KMS-11 (cell line): ENCODE data around the gene CCT4.
A peak's percentile ranks its signal among the peaks of the same experiment; 100 is the strongest.
"Not testable (repeated sequence)": the region's sequence is repeated elsewhere in the genome, so short reads cannot be mapped to it uniquely, and the experiment has no call there.

ENCODE experiments used
- H2AFZ ChIP-seq: fragments of 200-600 bp; sonication (generic); 2 replicates; pipeline ENCODE4 v1.6.1; 2016; ENCODE audit warnings: antibody characterized with exemption, mixed run types, low read depth
- H3K27ac ChIP-seq: fragments of 200-600 bp; sonication (generic); 2 replicates; pipeline ENCODE4 v1.6.1; 2016; ENCODE audit warnings: mild to moderate bottlenecking, mixed run types
- H3K27me3 ChIP-seq: fragments of 200-600 bp; sonication (generic); 2 replicates; pipeline ENCODE4 v1.6.1; 2017; ENCODE audit warnings: mild to moderate bottlenecking, low read depth, mixed run types, moderate library complexity; ENCODE audit not compliant: insufficient read depth
- H3K36me3 ChIP-seq: fragments of 200-600 bp; sonication (generic); 2 replicates; pipeline ENCODE4 v1.6.1; 2017; ENCODE audit warnings: mild to moderate bottlenecking, mixed run types; ENCODE audit not compliant: insufficient read depth
- H3K4me1 ChIP-seq: fragments of 200-600 bp; sonication (generic); 2 replicates; pipeline ENCODE4 v1.6.1; 2016; ENCODE audit warnings: mild to moderate bottlenecking, low read depth, mixed run types; ENCODE audit not compliant: poor library complexity, severe bottlenecking
- H3K4me2 ChIP-seq: fragments of 200-600 bp; sonication (generic); 2 replicates; pipeline ENCODE4 v1.7.0; 2016; ENCODE audit warnings: mild to moderate bottlenecking, mixed run types
- H3K4me3 ChIP-seq: fragments of 200-600 bp; sonication (generic); IDR thresholded peaks from 2 replicates; pipeline ENCODE4 v1.6.1; 2017; ENCODE audit warnings: low read depth, low read length, mixed read lengths; ENCODE audit not compliant: insufficient read depth
- H3K79me2 ChIP-seq: fragments of 200-600 bp; sonication (generic); 2 replicates; pipeline ENCODE4 v1.6.1; 2016; ENCODE audit warnings: low read depth, mixed run types; ENCODE audit not compliant: insufficient read depth
- H3K9ac ChIP-seq: fragments of 200-600 bp; sonication (generic); 2 replicates; pipeline ENCODE4 v1.6.1; 2016; ENCODE audit warnings: mild to moderate bottlenecking, mixed run types
- H4K20me1 ChIP-seq: fragments of 200-600 bp; sonication (generic); 2 replicates; pipeline ENCODE4 v1.6.1; 2016; ENCODE audit warnings: mild to moderate bottlenecking, mixed run types; ENCODE audit not compliant: insufficient read depth
- CTCF ChIP-seq: fragments of 200-600 bp; sonication (generic); conservative IDR thresholded peaks from 2 replicates; pipeline ENCODE4 v1.6.1; 2017; ENCODE audit warnings: low read depth, mild to moderate bottlenecking, antibody characterized with exemption, low read length, moderate library complexity, mixed read lengths

CCT4 gene

GRCh38 chr2:61855318-61855613 lies 33.2 kb downstream of the CCT4 start:
- H3K4me2 ChIP-seq = peak overlapping the region; percentile 83; the same call in 1 of the 2 replicates
- TF ChIP-seq CTCF = no peak
- H3K4me1 ChIP-seq = peaks cover 5% of the 10 kb centered on the region
- peak overlapping the region; percentile 96 for H2AFZ ChIP-seq
- no peak overlapping the region for H3K4me3 ChIP-seq
- H3K9ac ChIP-seq = peak overlapping the region; percentile 58; the same call in 1 of the 2 replicates
- no peaks in the 10 kb centered on the region for H3K79me2 ChIP-seq
- H3K36me3 ChIP-seq = no peaks in the 10 kb centered on the region
- H3K27ac ChIP-seq = no peak overlapping the region; the same call in 1 of the 2 replicates
- H3K27me3 ChIP-seq = no peaks in the 10 kb centered on the region
- H4K20me1 ChIP-seq = no peaks in the 10 kb centered on the region

DNA sequence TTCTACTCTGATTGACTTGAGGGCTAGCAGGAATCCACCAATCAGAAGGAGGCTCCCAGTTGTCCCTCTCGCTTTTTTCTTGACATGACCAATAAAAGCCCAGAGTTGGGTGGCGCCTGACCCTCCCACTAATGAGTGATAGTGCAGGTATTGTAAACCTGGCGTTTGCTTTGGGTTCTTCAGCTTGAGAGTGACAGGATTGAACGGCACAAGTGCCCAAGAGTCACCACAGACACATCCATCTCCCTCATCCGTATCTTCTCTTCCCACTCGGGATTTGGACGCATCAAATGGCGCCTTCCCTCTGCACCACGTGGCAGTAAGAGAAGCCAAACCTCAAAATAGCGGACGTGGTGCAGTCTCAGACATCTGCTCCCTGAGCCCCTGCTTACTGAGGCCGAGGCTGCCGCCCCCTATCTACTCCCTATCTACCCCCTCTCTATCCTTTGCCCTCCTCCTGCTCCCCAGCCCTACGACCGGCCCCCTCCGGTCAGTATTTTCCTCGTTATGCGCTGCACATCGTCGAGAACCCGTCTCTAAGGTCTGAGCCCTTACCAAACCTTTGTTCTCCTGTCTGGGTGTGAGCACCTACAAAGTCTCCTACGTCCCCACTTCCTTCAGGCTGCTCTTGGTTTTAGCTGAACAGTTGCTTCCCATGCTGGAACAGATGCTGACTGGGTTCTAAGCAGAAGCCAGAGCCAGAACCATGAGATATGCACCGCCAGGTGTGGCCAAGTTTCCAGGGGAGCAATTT lies 33.7 kb downstream of the CCT4 start:
- Histone ChIP-seq H3K79me2 (no peaks in the 10 kb centered on the region), H3K36me3 (no peaks in the 10 kb centered on the region), H3K27me3 (no peaks in the 10 kb centered on the region), H4K20me1 (no peaks in the 10 kb centered on the region), H3K9ac (peak overlapping the region; percentile 58; the same call in 1 of the 2 replicates), H2AFZ (peak overlapping the region; percentile 96), H3K4me2 (peak overlapping the region; percentile 83), H3K27ac (peak overlapping the region; percentile 57), H3K4me1 (peaks cover 5% of the 10 kb centered on the region), H3K4me3 (peak overlapping the region; percentile 81)
- TF ChIP-seq CTCF = no peak

GRCh38 chr2:61853847-61854563 lies 34.5 kb downstream of the CCT4 start, which contains the start of gene FAM161A:
Gene FAM161A, minus strand, starts transcription at chr2:61854060. Its CDS starts 19 bp downstream, at chr2:61854041.
- H3K36me3 ChIP-seq = no peaks in the 10 kb centered on the region
- H3K27ac ChIP-seq = peak within 1 kb of the TSS; percentile 57
- no peaks in the 10 kb centered on the region for H4K20me1 ChIP-seq
- H3K27me3 ChIP-seq = no peaks in the 10 kb centered on the region
- H3K9ac ChIP-seq = peak within 1 kb of the TSS; percentile 58; the same call in 1 of the 2 replicates
- H3K4me2 ChIP-seq = peak within 1 kb of the TSS; percentile 83
- TF ChIP-seq CTCF = no peak
- H3K4me3 ChIP-seq = peak within 1 kb of the TSS; percentile 81
- no peaks in the 10 kb centered on the region for H3K79me2 ChIP-seq
- H2AFZ ChIP-seq = peak within 1 kb of the TSS; percentile 96
- H3K4me1 ChIP-seq = peaks cover 5% of the 10 kb centered on the region

DNA sequence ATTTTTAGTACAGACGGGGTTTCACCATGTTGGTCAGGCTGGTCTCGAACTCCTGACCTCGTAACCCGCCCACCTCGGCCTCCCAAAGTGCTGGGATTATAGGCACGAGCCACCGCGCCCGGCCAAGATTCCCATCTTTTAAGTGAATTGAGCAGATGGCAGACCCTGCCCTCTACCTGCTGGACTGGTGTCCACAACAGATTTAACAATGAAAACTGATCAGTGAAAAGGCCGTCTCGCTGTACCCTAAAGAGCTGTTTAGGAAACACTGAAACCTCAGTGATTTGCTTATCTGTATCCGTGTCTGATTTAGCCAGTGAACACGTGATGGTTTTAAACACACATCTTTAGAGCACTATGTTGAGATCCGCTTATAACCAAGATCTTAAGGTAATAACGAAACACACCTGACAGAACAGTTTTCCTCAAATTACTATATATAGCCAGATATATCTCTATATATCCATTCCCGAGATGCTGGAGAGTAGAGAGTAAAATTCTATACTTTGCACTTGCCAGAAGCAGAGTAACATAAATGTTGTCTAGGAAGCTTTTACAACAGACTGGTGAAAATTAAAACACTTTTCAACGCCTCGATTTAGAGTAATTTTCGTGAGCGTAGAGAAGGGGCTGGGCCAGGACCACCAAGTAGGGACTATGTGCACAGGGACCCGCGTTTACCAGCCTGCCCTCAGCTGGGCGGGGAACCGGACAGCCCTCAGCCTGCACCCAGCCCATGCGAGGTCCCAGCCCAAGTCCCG lies 35.2 kb downstream of the CCT4 start:
- H3K79me2 ChIP-seq = no peaks in the 10 kb centered on the region
- peak overlapping the region; percentile 96 for H2AFZ ChIP-seq
- H3K4me3 ChIP-seq = peak overlapping the region; percentile 81
- no peaks in the 10 kb centered on the region for H4K20me1 ChIP-seq
- peaks cover 5% of the 10 kb centered on the region for H3K4me1 ChIP-seq
- H3K27ac ChIP-seq = peak overlapping the region; percentile 57; the same call in 1 of the 2 replicates
- H3K4me2 ChIP-seq = peak overlapping the region; percentile 83
- no peak for TF ChIP-seq CTCF
- no peaks in the 10 kb centered on the region for H3K36me3 ChIP-seq
- peak overlapping the region; percentile 58; the same call in 1 of the 2 replicates for H3K9ac ChIP-seq
- no peaks in the 10 kb centered on the region for H3K27me3 ChIP-seq

- H3K9ac ChIP-seq, H4K20me1 ChIP-seq, H3K79me2 ChIP-seq, H3K4me3 ChIP-seq, H3K4me1 ChIP-seq, H3K27me3 ChIP-seq, H3K27ac ChIP-seq, H3K36me3 ChIP-seq, H2AFZ ChIP-seq, H3K4me2 ChIP-seq: not testable (repeated sequence)
Measured at GRCh38 chr2:61851270-61851669, 37.2 kb downstream of the CCT4 start.
